CD14-positive monocyte (primary cell): Measurements from ENCODE around the gene TBPL1. TPM values are rescaled to one million over a fixed set of nuclear protein-coding genes. Genes with fewer than 3 reads are reported as not detected.

Experiments
- DNase-seq, 3 donors: peaks; one replicate each; pipeline ENCODE4 v3.0.0-alpha.2; 2011 to 2022
- H2AFZ ChIP-seq: 2 replicates; pipeline ENCODE4 v1.6.0; 2012; ENCODE audit warnings: mild to moderate bottlenecking, low read depth, low read length, inconsistent platforms; ENCODE audit not compliant: insufficient read depth, poor library complexity, severe bottlenecking
- H3K27ac ChIP-seq, 2 donors: 1 replicate in 1 of 2; 2 replicates in 1 of 2; pipeline ENCODE4 v1.5.1; 2012 to 2013; ENCODE audit warnings: low read length in 2 of 2, control low read depth in 1 of 2, inconsistent platforms in 1 of 2, low read depth in 1 of 2, mild to moderate bottlenecking in 1 of 2
- H3K27me3 ChIP-seq, 2 donors: one replicate each; pipeline versions ENCODE4 v1.6.0 to v1.6.1; 2011 to 2013; ENCODE audit warnings: low read length in 2 of 2; ENCODE audit not compliant: control insufficient read depth in 2 of 2, insufficient read depth in 2 of 2
- H3K36me3 ChIP-seq, 2 donors: replicated peaks in 1 of 2; 1 replicate in 1 of 2; 2 replicates in 1 of 2; pipeline versions ENCODE4 v1.5.1 to v1.6.1; 2012 to 2013; ENCODE audit warnings: low read length in 2 of 2, control low read depth in 1 of 2, inconsistent platforms in 1 of 2, mild to moderate bottlenecking in 1 of 2; ENCODE audit not compliant: insufficient read depth in 2 of 2, control insufficient read depth in 1 of 2
- H3K4me1 ChIP-seq, 2 donors: 1 replicate in 1 of 2; 2 replicates in 1 of 2; pipeline versions ENCODE4 v1.5.1 to v1.6.1; 2012 to 2013; ENCODE audit warnings: low read length in 2 of 2, control low read depth in 1 of 2, inconsistent platforms in 1 of 2, mild to moderate bottlenecking in 1 of 2, moderate library complexity in 1 of 2; ENCODE audit not compliant: insufficient read depth in 2 of 2, control insufficient read depth in 1 of 2
- H3K4me2 ChIP-seq: replicated peaks from 2 replicates; pipeline ENCODE3; 2012; ENCODE audit warnings: low read length, moderate library complexity, mild to moderate bottlenecking; ENCODE audit not compliant: poor library complexity, severe bottlenecking; ENCODE audit errors: extremely low read depth
- H3K4me3 ChIP-seq, 3 experiments: fragments of 200-600 bp in 1 of 3; sonication (generic) in 1 of 3; replicated peaks in 1 of 3; 1 replicate in 2 of 3; 2 replicates in 1 of 3; pipeline ENCODE4 v1.5.1; 2011 to 2013; ENCODE audit warnings: low read length in 3 of 3, mild to moderate bottlenecking in 3 of 3, control low read depth in 2 of 3, low read depth in 2 of 3, inconsistent platforms in 1 of 3, moderate library complexity in 1 of 3
- H3K79me2 ChIP-seq: 2 replicates; pipeline ENCODE4 v1.6.0; 2012; ENCODE audit warnings: mild to moderate bottlenecking, control low read depth, inconsistent platforms, low read length, moderate library complexity; ENCODE audit not compliant: insufficient read depth
- H3K9ac ChIP-seq: 2 replicates; pipeline ENCODE4 v1.6.0; 2017; ENCODE audit warnings: low read length, mild to moderate bottlenecking; ENCODE audit not compliant: insufficient read depth, poor library complexity, severe bottlenecking
- H3K9me3 ChIP-seq, 2 donors: replicated peaks in 1 of 2; 1 replicate in 1 of 2; 2 replicates in 1 of 2; pipeline versions ENCODE4 v1.5.1 to v1.6.1; 2012 to 2013; ENCODE audit warnings: low read length in 2 of 2, control low read depth in 1 of 2; ENCODE audit not compliant: control insufficient read depth in 1 of 2, insufficient read depth in 1 of 2
- H4K20me1 ChIP-seq: 2 replicates; pipeline ENCODE4 v1.6.0; 2012; ENCODE audit warnings: mild to moderate bottlenecking, low read length, control low read depth, moderate library complexity; ENCODE audit not compliant: insufficient read depth
- H3K27ac Mint-ChIP-seq, 7 donors: one replicate each; pipeline ENCODE4 v1.8.0; 2020; ENCODE audit warnings: mild to moderate bottlenecking in 7 of 7, mixed read lengths in 7 of 7, moderate library complexity in 6 of 7, inconsistent platforms in 2 of 7
- H3K27me3 Mint-ChIP-seq, 3 donors: one replicate each; pipeline ENCODE4 v1.8.0; 2021 to 2022; ENCODE audit warnings: low read depth in 3 of 3, mild to moderate bottlenecking in 3 of 3, mixed read lengths in 3 of 3, moderate library complexity in 3 of 3, inconsistent platforms in 1 of 3
- H3K36me3 Mint-ChIP-seq, 2 donors: one replicate each; pipeline ENCODE4 v1.8.0; 2020; ENCODE audit warnings: mixed read lengths in 2 of 2, inconsistent platforms in 1 of 2, mild to moderate bottlenecking in 1 of 2
- H3K4me1 Mint-ChIP-seq: one replicate; pipeline ENCODE4 v1.8.0; 2020; ENCODE audit warnings: mild to moderate bottlenecking, mixed read lengths
- H3K4me3 Mint-ChIP-seq, 2 donors: one replicate each; pipeline ENCODE4 v1.8.0; 2020; ENCODE audit warnings: mild to moderate bottlenecking in 2 of 2, mixed read lengths in 2 of 2, moderate library complexity in 1 of 2
- H3K9me3 Mint-ChIP-seq, 7 donors: one replicate each; pipeline ENCODE4 v1.8.0; 2020 to 2022; ENCODE audit warnings: mixed read lengths in 7 of 7, mild to moderate bottlenecking in 6 of 7, moderate library complexity in 6 of 7, inconsistent platforms in 2 of 7
- WGBS: methylation state at CpG from one replicate; pipeline ENCODE4 v1.1.5; 2013; ENCODE audit warnings: missing lambda C conversion rate; ENCODE audit not compliant: insufficient coverage; 5-methylcytosine and 5-hydroxymethylcytosine counted together
- intact Hi-C, 2 donors: fragments of 100-400 bp; cut with micrococcal nuclease; formaldehyde crosslinking; loops; one replicate each; pipeline versions ENCODE4 v1.15.0 to v1.15.1; 2023
- polyA plus RNA-seq, 3 donors: library from polyadenylated mRNA; depleted of rRNA in 1 of 3; unstranded in 2 of 3; stranded (reverse) in 1 of 3; fragments of 300-500 nt in 2 of 3; fragments of >200 nt in 1 of 3; fragmentation: Illumina TruSeq in 2 of 3; gene quantifications; 1 replicate in 2 of 3; 2 replicates in 1 of 3; pipeline ENCODE4 v1.2.3, GENCODE V29; 2012 to 2021
- TF ChIP-seq, protein P1 (sequence below): fragments of 200-600 bp; IDR thresholded peaks from one replicate; pipeline ENCODE4 v1.8.0; 2022; ENCODE audit warnings: antibody characterized with exemption, mild to moderate bottlenecking

The TBPL1 gene
- polyA plus RNA-seq, 3 donors = 22.0 to 35.6 (median 35.5) TPM

- Histone ChIP-seq H3K9ac (no peak overlapping the region), H3K27ac (no peak overlapping the region), H3K4me3 (no peak overlapping the region), H3K79me2 (peaks cover 81% of the 10 kb centered on the region), H2AFZ (no peak overlapping the region), H3K36me3 (no peaks in the 10 kb centered on the region), H3K4me1 (peaks cover 21 to 29% of the 10 kb centered on the region in 2 donors), H3K4me2 (no peak overlapping the region), H4K20me1 (peaks cover 62% of the 10 kb centered on the region), H3K9me3 (no peaks in the 10 kb centered on the region), H3K27me3 (no peaks in the 10 kb centered on the region)
- TF ChIP-seq, protein P1, sequence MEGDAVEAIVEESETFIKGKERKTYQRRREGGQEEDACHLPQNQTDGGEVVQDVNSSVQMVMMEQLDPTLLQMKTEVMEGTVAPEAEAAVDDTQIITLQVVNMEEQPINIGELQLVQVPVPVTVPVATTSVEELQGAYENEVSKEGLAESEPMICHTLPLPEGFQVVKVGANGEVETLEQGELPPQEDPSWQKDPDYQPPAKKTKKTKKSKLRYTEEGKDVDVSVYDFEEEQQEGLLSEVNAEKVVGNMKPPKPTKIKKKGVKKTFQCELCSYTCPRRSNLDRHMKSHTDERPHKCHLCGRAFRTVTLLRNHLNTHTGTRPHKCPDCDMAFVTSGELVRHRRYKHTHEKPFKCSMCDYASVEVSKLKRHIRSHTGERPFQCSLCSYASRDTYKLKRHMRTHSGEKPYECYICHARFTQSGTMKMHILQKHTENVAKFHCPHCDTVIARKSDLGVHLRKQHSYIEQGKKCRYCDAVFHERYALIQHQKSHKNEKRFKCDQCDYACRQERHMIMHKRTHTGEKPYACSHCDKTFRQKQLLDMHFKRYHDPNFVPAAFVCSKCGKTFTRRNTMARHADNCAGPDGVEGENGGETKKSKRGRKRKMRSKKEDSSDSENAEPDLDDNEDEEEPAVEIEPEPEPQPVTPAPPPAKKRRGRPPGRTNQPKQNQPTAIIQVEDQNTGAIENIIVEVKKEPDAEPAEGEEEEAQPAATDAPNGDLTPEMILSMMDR = no peak
- DNase-seq = no peak
- peaks cover 42% of the 10 kb centered on the region for H3K4me1 Mint-ChIP-seq
- no peak overlapping the region for H3K27ac Mint-ChIP-seq
- WGBS = no CpG with 5 or more reads among the region's 5 CpGs
- H3K4me3 Mint-ChIP-seq = no peak overlapping the region
- H3K36me3 Mint-ChIP-seq = peaks cover 0 to 4% of the 10 kb centered on the region in 2 donors
- H3K27me3 Mint-ChIP-seq = peaks cover 3 to 6% (median 4%) of the 10 kb centered on the region in 3 donors
- intact Hi-C loops = no loop called here
- peaks cover 0 to 2% (median 0%) of the 10 kb centered on the region in 7 donors for H3K9me3 Mint-ChIP-seq
Measured at GRCh38 chr6:133955582-133956415, 2.8 kb downstream of the TBPL1 start.

- Histone ChIP-seq H3K27me3 (no peaks in the 10 kb centered on the region), H3K27ac (no peak overlapping the region), H3K9me3 (no peaks in the 10 kb centered on the region), H3K79me2 (peaks cover 89% of the 10 kb centered on the region), H3K4me2 (no peak overlapping the region), H2AFZ (no peak overlapping the region), H4K20me1 (peaks cover 70% of the 10 kb centered on the region), H3K4me1 (peaks cover 20 to 27% of the 10 kb centered on the region in 2 donors), H3K9ac (no peak overlapping the region), H3K36me3 (no peaks in the 10 kb centered on the region), H3K4me3 (no peak overlapping the region)
- H3K9me3 Mint-ChIP-seq = no peaks in the 10 kb centered on the region
- TF ChIP-seq, protein P1 = no peak
- intact Hi-C loops = no loop called here
- H3K27me3 Mint-ChIP-seq = peaks cover 0 to 4% (median under 1%) of the 10 kb centered on the region in 3 donors
- H3K4me3 Mint-ChIP-seq = no peak overlapping the region
- peaks cover 37% of the 10 kb centered on the region for H3K4me1 Mint-ChIP-seq
- no peak overlapping the region for H3K27ac Mint-ChIP-seq
- WGBS = no CpG with 5 or more reads among the region's 3 CpGs
- DNase-seq = no peak
- H3K36me3 Mint-ChIP-seq = peaks cover 0 to 4% of the 10 kb centered on the region in 2 donors
Measured at GRCh38 chr6:133956416-133957049, 3.5 kb downstream of the TBPL1 start.
